Heart right ventricle (tissue), 16 donors: ENCODE measurements around the gene ZNF787. TPM values are rescaled to one million over a fixed set of nuclear protein-coding genes. Genes with fewer than 3 reads are reported as not detected.

Experiments used
- ATAC-seq, 8 donors: fragments of 200-7000 bp; cut with Tn5 transposase; one replicate each; pipeline ENCODE4 v1.9.1; 2020; ENCODE audit warnings: mild to moderate bottlenecking in 8 of 8, moderate library complexity in 8 of 8, moderate number of reproducible peaks in 1 of 8
- DNase-seq, 2 donors: peaks; one replicate each; pipeline ENCODE4 v3.0.0-alpha.2; 2020
- H3K27ac ChIP-seq, 10 donors: fragments of 200-600 bp; sonication (generic) in 2 of 10; one replicate each; pipeline versions ENCODE4 v1.5.0 to v1.8.0; 2020 to 2022; ENCODE audit warnings: mild to moderate bottlenecking in 3 of 10
- H3K27me3 ChIP-seq, 7 donors: fragments of 200-600 bp; one replicate each; pipeline ENCODE4 v1.8.0; 2021 to 2022; ENCODE audit warnings: mild to moderate bottlenecking in 2 of 7
- H3K36me3 ChIP-seq, 9 donors: fragments of 200-600 bp; sonication (generic) in 1 of 9; one replicate each; pipeline versions ENCODE4 v1.5.0 to v1.8.0; 2020 to 2022; ENCODE audit warnings: mild to moderate bottlenecking in 2 of 9
- H3K4me1 ChIP-seq, 9 donors: fragments of 200-600 bp; sonication (generic) in 1 of 9; one replicate each; pipeline versions ENCODE4 v1.5.0 to v1.8.0; 2020 to 2022; ENCODE audit warnings: mild to moderate bottlenecking in 4 of 9
- H3K4me3 ChIP-seq, 10 donors: fragments of 200-600 bp; sonication (generic) in 2 of 10; one replicate each; pipeline versions ENCODE4 v1.5.0 to v1.8.0; 2020 to 2022; ENCODE audit warnings: mild to moderate bottlenecking in 7 of 10, moderate library complexity in 2 of 10
- H3K9me3 ChIP-seq, 11 donors: fragments of 200-600 bp in 10 of 11; sonication (generic) in 2 of 11; one replicate each; pipeline versions ENCODE4 v1.5.0 to v1.8.0; 2013 to 2022; ENCODE audit warnings: mild to moderate bottlenecking in 2 of 11, control low read depth in 1 of 11, moderate library complexity in 1 of 11
- CTCF ChIP-seq, 9 donors: fragments of 200-600 bp; sonication (generic) in 2 of 9; IDR thresholded peaks; one replicate each; pipeline versions ENCODE4 v1.5.0 to v1.8.0; 2021 to 2022; ENCODE audit warnings: antibody characterized with exemption in 9 of 9, mild to moderate bottlenecking in 5 of 9, moderate library complexity in 1 of 9
- WGBS, 2 donors: extraction: QIAGEN DNeasy Blood & Tissue Kit; methylation state at CpG; one replicate each; pipeline ENCODE4 v1.1.7; 2013; ENCODE audit warnings: inconsistent platforms in 1 of 2; 5-methylcytosine and 5-hydroxymethylcytosine counted together
- intact Hi-C, 10 donors: fragments of 100-400 bp; cut with DNase I; formaldehyde crosslinking; loops; one replicate each; pipeline versions ENCODE4 v1.11.1 to v1.14.2; 2022
- polyA plus RNA-seq, 2 donors: library from polyadenylated mRNA; stranded (reverse); fragments of 200-250 nt; gene quantifications; one replicate each; pipeline ENCODE4 v1.2.3, GENCODE V29; 2013
- total RNA-seq, 10 donors: library from RNA; stranded (reverse); fragmentation: NEBNext Ultra II Directional in 3 of 10; extraction: Animal tissue kit (Norgen Biotek cat#: 25700) in 3 of 10; gene quantifications; one replicate each; pipeline versions ENCODE4 v1.2.1 to v1.2.4, GENCODE V29; 2021 to 2023
- donor health status: Arrhythmogenic right ventricular cardiomyopathy.
- donor health status: ischemic (EF 13 %, LVEDD 7.1; RV severe dilation, severe dysfunction).
- donor health status: healthy with polysubstance abuse.
- donor health status: DM: no; HTN: yes; CAD: no.
- donor health status: DM: no; HTN: no; CAD: no.
- donor health status: ischemic (EF 25% LVEDD 6.9; RV normal size, moderate dysfunction).
- donor health status: ischemic (EF 25% LVEDD 5.7; RV mildly dilated, moderate dysfunction).
- donor health status: healthy.
- donor health status: DM: yes; HTN: yes; CAD: no.
- donor health status: Ischemic cardiomyopathy.
- donor health status: ischemic (EF 35%, LVEDD 5.7; RV mildly dilated, moderate dysfunction).
- donor health status: nonischemic (EF 11% LVEDD 7.7; RV severe dilation, severe dysfunction).
- donor health status: DM: yes; HTN: yes; CAD: no.
- donor health status: PGD.
- donor health status: ischemic (EF 29% LVEDD 5.4; RV normal size, mild dysfunction).
- donor health status: nonischemic (EF 23%, LVEDD 6.1; RV moderate dilation, normal function).

Gene ZNF787
- total and polyA plus RNA-seq, 12 donors: 18.5 to 47.2 (median 28.4) TPM

- 45 to 56% methylated on average over 10 of the region's 10 CpGs for WGBS, 2 donors
- TF ChIP-seq CTCF (IDR thresholded peaks at IDR 0.05): no peak
- Histone ChIP-seq H3K4me1 (peaks cover 3 to 46% (median 19%) of the 10 kb centered on the region in 9 donors), H3K9me3 (no peaks in the 10 kb centered on the region), H3K27ac (peak overlapping the region in 9 of 10 donors; percentile 19 to 66 (median 50)), H3K4me3 (peak overlapping the region in 3 of 10 donors; percentile 20 to 22 (median 21)), H3K27me3 (no peaks in the 10 kb centered on the region), H3K36me3 (peaks cover 0 to 66% (median 4%) of the 10 kb centered on the region in 9 donors)
- DNase-seq: no peak
- intact Hi-C loops: loop anchor here in 1 of 10 donors (5.0 kb wide), 1 partner anchor 71 kb away; no protein-coding TSS in a partner anchor
- ATAC-seq: peak in 7 of 8 donors; percentile 21 to 82 (median 59)
Observed at GRCh38 chr19:56091066-56091490, 30.0 kb downstream of the ZNF787 start.

GRCh38 chr19:56089344-56089743 lies 31.8 kb downstream of the ZNF787 start:
- peaks cover 0 to 53% (median 4%) of the 10 kb centered on the region in 9 donors for H3K36me3 ChIP-seq
- no peak for TF ChIP-seq CTCF (IDR thresholded peaks at IDR 0.05)
- H3K9me3 ChIP-seq: no peaks in the 10 kb centered on the region
- DNase-seq (no peak), ATAC-seq (no peak)
- no peak overlapping the region for H3K4me3 ChIP-seq
- WGBS, 2 donors: 82 to 85% methylated on average over 14 of the region's 14 CpGs
- H3K27ac ChIP-seq: no peak overlapping the region
- H3K27me3 ChIP-seq: no peaks in the 10 kb centered on the region
- H3K4me1 ChIP-seq: peaks cover 3 to 46% (median 19%) of the 10 kb centered on the region in 9 donors
- intact Hi-C loops: loop anchor here in 2 of 10 donors (10.0 kb wide), 2 partner anchors 165 to 245 kb away; no protein-coding TSS in a partner anchor

GRCh38 chr19:56088497-56089215 lies 32.4 kb downstream of the ZNF787 start:
- Histone ChIP-seq H3K4me3 (no peak overlapping the region), H3K9me3 (no peaks in the 10 kb centered on the region), H3K36me3 (peaks cover 0 to 48% (median 4%) of the 10 kb centered on the region in 9 donors), H3K27me3 (no peaks in the 10 kb centered on the region), H3K4me1 (peaks cover 3 to 46% (median 19%) of the 10 kb centered on the region in 9 donors), H3K27ac (no peak overlapping the region)
- TF ChIP-seq CTCF (IDR thresholded peaks at IDR 0.05): no peak
- WGBS, 2 donors: 93 to 94% methylated on average over 66 of the region's 66 CpGs
- intact Hi-C loops: loop anchor here in 2 of 10 donors (10.0 kb wide), 2 partner anchors 166 to 246 kb away; no protein-coding TSS in a partner anchor
- DNase-seq (no peak), ATAC-seq (peak in 1 of 8 donors; percentile 10)

GRCh38 chr19:56087647-56088496 lies 33.2 kb downstream of the ZNF787 start:
- 72 to 78% methylated on average over 70 to 100 of the region's 104 CpGs for WGBS, 2 donors
- Histone ChIP-seq H3K27me3 (no peaks in the 10 kb centered on the region), H3K4me3 (peak overlapping the region in 3 of 10 donors; percentile 7 to 34 (median 22)), H3K4me1 (peaks cover 3 to 46% (median 19%) of the 10 kb centered on the region in 9 donors), H3K27ac (peak overlapping the region in 8 of 10 donors; percentile 6 to 82 (median 43)), H3K36me3 (peaks cover 0 to 42% (median 4%) of the 10 kb centered on the region in 9 donors), H3K9me3 (no peaks in the 10 kb centered on the region)
- ATAC-seq: peak in 7 of 8 donors; percentile 14 to 66 (median 38)
- peak in 1 of 2 donors; percentile 40 for DNase-seq
- TF ChIP-seq CTCF (IDR thresholded peaks at IDR 0.05): no peak
- intact Hi-C loops: loop anchor here in 2 of 10 donors (10.0 kb wide), 2 partner anchors 167 to 247 kb away; no protein-coding TSS in a partner anchor
